NCI-H2081 treated with DMSO at 0.1 percent for 48 hours (cell line): ENCODE data around the gene FCN3.

Source experiments
- DNase-seq: peaks from one replicate; lab custom pipeline; 2025; lab: John Stamatoyannopoulos, UW

Gene FCN3

GRCh38 chr1:27341525-27342252 is 32.9 kb downstream of the FCN3 start, which contains the start of gene SYTL1:
Gene SYTL1, plus strand, starts transcription at chr1:27342022. Its CDS starts 3,313 bp downstream, at chr1:27345335.
- DNase-seq: no peak

- DNase-seq: no peak
These were observed 35.4 kb downstream of the FCN3 start for GRCh38 chr1:27339213-27339612.

- DNase-seq: no peak
These were observed 35.9 kb downstream of the FCN3 start for GRCh38 chr1:27338751-27339150.

- no peak for DNase-seq
These were observed 37.9 kb downstream of the FCN3 start for GRCh38 chr1:27336756-27337155.

GRCh38 chr1:27335506-27336422 is 38.9 kb downstream of the FCN3 start:
- no peak for DNase-seq

GRCh38 chr1:27333717-27334279 is 40.8 kb downstream of the FCN3 start:
- no peak for DNase-seq

- no peak for DNase-seq
These were observed 41.9 kb downstream of the FCN3 start for GRCh38 chr1:27332536-27333281.

GRCh38 chr1:27331922-27332321 is 42.7 kb downstream of the FCN3 start:
- no peak for DNase-seq

GRCh38 chr1:27331426-27331825 is 43.2 kb downstream of the FCN3 start:
- DNase-seq: no peak

- no peak for DNase-seq
These were observed 43.8 kb downstream of the FCN3 start for GRCh38 chr1:27330786-27331185.

- DNase-seq: no peak
These were observed 46.7 kb downstream of the FCN3 start for GRCh38 chr1:27327964-27328363.

GRCh38 chr1:27325286-27325685 is 49.3 kb downstream of the FCN3 start:
- DNase-seq: no peak

GRCh38 chr1:27322569-27323240 is 51.9 kb downstream of the FCN3 start:
- no peak for DNase-seq

- DNase-seq: peak; percentile 62
These were observed 52.6 kb downstream of the FCN3 start, which contains the start of gene TMEM222 for GRCh38 chr1:27321813-27322568. Gene TMEM222, plus strand, starts transcription at chr1:27322163. Its CDS starts 35 bp downstream, at chr1:27322198.
